GM18907 (cell line): ENCODE results near the gene CCDC157.

ENCODE experiments used
- ATAC-seq: cut with Tn5 transposase; IDR thresholded peaks from one replicate; pipeline ENCODE4 v1.9.1; 2021; ENCODE audit warnings: mild to moderate bottlenecking, moderate library complexity; ENCODE audit not compliant: unreplicated experiment

The CCDC157 gene

DNA sequence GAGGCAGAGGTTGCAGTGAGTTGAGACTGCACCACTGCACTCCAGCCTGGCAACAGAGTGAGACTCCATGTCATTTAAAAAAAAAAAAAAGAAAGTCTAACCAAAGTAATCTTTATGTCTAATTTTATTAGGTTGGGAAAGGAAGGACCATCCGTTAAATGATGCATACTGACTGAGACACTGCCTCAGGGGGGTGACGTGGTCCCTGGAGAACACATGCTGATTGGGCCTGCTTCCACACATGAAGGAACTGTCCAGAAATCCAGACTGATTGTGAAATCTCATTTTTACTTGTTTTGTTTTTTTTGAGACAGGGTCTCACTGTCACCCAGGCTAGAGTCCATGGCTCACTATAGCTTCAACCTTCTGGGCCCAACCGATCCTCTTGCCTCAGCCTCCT lies 5.6 kb upstream of the CCDC157 start:
- ATAC-seq: no peak

DNA sequence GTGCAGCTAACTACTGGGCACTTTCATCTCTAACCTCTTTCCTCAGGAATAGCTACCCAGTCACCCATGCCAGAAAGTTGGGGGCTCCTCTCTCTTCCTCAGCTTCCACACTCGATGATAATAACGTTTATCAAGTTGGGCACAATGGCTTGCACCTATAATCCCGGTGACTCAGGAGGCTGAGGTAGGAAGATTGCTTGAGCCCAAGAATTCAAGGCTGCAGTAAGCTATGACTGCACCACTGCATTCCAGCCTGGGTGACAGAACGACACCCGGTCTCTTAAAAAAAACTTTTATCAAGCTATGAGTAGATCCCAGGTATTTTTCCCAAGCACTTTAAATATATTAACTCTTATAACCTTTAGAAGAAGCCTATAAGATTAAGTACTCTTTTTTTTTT lies 2.2 kb upstream of the CCDC157 start:
- no peak for ATAC-seq

DNA sequence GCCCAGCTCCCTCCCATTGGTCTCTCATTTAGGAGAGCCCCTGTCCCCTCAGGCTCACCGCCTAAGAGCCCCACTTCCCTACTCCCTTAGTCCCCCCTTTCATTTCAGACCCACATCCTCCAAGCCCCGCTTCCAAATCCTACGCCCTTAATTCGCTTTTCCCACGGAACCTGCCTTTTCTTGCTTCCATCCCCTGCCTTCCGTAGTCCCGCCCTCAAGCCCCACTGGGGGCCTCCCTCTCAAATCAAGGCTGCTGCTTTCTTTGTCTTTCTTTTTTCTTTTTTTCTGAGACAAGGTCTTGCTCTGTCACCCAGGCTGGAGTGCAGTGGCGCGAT lies 396 bp downstream of the CCDC157 start:
- ATAC-seq: no peak

DNA sequence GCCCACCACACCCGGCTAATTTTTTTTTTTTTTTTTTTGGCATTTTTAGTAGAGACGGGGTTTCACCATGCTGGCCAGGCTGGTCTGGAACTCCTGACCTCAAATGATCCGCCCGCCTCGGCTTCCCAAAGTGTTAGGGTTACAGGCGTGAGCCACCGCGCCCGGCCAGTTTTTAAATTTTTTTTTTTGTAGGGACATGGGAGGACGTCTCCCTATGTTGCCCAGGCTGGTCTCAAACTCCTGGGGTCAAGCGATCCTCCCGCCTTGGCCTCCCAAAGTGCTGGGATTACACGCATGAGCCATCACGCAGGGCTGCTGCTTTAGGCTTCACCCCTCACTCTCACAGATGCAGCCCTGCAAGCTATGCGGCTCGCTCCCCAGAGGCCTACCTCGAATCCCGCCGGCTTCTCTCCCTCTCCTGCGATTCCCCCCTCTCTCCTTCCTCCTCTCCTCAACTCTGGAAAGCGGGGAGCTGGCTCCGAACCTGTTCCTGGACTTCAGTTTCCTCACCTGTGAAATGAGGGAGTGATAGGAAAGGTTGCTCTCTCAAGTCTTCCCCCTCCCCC lies 926 bp downstream of the CCDC157 start:
- no peak for ATAC-seq

DNA sequence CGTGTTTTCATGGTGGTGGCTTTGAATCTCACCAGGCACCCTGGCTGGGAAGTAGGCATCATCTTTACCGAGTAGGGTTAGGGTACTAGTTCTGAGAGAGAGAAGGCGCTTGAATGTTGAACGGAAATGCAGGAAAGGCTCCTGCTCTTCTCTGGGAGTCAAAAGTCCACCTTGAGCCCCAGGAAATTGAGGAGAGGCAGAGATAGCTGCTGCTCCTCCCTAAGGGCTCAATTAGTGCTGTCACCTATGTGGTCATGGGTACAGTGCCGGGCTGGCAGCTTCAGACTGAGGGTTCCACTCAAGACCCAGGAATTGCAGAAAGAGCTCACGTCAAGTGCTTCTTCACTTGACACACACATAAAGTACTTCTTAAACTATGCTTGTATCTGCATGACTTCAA lies 1.7 kb downstream of the CCDC157 start:
- no peak for ATAC-seq

DNA sequence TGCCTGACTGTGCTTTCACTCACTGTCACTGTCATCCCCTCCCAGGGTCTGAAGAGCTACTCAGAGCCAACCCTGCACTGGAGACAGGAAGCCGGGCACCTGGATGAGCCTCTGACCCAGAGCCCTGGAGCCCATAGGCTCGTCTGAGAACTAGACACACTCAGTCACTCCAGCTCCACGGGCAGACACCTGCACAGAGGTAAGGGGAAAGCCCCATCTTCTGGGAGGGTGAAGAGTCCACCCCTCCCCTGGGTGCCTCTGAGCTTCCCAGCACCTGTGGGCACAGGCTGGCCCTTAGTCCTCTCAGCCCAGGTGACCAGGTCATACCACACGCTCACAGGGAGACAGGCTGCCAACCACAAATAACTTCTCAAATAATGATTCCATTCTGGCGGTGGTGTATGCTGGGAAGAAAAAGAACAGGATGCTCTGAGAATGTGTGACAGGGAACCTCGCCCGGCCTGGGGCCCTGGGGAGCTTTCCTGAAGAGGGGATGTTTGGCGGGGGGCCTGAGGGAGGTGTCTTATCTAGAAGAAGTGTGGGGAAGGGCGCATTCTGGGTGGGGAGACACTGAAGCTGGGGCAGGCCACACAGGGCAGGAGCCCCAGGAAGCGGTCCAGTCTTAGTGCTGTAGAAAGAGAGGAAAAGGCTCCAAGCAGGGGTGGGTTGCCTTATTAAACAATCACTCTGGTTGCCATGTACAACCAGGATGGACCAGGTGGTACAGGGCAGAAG lies 5.3 kb downstream of the CCDC157 start:
- ATAC-seq: no peak

DNA sequence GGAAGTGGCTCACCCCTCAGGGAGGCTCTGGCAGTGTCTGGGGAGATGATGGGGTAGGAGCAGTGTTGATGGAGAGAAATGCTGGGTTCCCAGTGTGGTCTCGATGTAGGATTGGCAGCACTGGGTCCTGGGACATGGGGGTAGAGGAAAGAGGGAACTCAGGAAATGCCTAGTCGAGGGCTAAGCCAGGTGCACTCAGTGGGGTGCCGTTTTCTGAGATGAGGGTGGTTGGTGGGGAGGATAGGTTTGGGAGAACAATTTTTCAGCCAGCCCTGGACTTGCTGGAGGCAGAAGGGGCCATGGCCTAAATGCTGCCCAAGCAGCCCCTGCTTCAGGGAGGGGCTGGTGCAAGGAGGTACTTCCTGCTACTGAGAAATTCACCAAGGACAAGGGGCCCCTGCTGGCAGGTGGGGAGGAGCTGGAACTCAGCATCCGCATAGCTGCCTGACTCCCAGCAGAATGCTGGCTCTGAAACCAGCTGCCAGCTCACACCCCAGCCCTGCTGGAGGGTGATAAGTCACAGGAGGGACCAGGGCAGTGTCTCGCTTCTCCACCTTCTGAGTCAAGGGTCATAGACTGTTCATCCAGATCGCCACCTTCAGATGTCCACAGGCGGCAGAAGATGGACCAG lies 6.0 kb downstream of the CCDC157 start:
- ATAC-seq: no peak

DNA sequence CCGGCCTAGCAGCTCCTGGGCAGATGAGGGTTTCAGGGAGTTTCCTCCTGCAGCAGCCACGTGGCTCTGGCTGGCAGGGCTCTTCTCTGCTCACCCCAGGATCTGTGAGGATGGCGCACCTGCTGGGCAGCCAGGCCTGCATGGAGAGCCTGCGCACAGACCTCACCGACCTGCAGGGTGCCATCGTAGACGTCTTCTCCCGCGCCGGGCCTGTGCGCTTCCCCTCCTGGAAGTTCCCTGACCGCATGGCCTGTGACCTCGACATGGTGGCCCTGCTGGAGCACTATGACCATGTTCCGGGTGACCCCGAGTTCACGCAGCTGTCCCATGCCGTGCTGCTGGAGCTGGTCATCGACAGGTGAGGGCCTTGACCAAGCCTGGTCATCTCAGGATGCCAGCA lies 9.1 kb downstream of the CCDC157 start:
- ATAC-seq: no peak

DNA sequence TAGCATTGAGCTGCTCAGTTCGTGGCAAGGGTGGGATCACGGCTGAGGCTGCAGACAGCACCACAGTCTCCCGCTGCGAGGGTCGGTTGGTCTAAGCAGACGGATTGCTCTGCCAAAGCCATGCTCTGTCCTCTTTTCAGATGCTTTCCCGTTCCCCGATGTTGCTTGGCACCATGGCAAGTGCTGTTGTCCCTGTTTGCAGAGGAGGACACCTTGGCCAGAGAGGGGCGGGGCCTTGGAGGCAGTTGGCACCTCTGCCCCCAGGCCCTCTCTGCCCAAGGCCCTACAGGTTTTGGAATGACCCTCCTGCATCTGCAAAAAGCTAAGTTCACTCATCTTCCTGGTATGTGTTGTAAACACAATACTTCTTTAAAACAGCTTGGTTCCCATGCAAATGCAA lies 11.6 kb downstream of the CCDC157 start:
- no peak for ATAC-seq

DNA sequence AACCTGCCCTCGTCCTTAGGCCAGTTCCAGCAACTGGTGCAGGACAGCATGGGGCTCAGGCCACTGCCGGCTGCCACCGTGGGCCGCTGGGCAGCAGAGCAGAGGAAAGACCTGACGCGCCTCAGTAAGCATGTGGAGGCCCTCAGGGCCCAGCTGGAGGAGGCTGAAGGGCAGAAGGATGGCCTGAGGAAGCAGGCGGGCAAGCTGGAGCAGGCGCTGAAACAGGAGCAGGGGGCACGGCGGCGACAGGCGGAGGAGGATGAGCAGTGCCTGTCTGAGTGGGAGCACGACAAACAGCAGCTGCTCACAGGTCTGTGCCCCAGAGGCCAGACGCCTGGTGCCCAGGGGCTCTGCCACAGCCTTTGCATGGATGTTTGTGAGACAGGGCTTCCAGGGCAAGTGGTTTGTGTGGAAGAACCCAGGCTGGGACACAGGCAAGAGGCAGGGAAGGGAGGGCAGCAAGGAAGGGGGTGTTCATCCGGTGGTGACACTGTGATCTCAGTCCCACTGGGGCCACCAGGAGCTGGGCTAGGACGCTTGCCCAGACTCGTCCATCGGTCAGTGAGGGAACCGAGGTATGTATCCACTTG lies 13.9 kb downstream of the CCDC157 start:
- no peak for ATAC-seq

DNA sequence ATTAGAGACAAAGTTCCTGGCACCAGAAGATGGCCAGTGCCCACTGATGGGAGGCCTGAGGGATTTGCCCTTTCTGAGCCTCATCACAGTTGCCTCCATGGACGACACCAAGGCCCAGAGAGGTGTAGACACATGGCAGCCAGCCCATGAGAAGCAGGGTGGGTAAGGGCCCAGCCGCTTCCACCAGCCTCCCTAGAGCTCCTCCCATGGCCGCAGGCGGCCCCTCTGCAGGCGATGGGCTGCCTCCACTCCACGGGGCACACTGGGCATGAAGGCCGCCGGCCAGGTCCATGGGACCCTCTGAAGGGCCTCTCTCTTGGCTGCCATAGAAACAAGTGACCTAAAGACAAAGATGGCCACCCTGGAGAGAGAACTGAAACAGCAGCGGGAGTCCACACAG lies 14.5 kb downstream of the CCDC157 start:
- no peak for ATAC-seq

DNA sequence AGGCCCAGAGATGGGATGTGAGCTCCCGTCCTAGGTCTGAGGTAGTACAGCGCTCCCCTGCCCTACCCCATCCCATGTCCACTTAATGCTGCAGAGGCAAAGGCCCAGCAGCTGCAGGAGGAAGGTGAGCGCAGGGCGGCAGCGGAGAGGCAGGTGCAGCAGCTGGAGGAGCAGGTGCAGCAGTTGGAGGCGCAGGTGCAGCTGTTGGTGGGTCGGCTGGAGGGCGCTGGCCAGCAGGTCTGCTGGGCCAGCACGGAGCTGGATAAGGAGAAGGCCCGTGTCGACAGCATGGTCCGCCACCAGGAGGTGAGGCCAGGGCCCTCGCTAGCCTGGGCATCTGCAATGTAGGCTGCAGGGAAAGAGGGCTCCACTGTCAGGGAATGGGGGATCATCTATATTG lies 15.2 kb downstream of the CCDC157 start:
- ATAC-seq: no peak

DNA sequence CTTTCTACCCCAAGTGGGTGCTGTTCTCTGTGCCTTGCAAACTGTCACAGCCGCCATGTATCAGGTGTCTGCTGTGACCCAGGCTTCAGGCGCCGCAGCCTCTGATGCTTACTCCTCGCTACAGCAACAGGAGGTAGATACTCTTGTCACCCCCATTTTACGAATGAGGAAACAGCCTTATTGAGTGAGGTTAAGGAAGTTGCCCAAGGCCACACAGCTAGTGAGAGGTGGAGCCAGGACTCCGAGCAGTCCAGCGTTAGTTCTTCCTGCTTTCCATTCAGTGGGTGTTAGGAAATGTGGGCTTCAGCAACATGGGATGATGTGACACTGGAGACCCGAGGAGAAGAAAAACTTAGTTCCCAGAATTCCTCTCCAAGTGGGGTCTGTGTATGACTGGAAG lies 16.1 kb downstream of the CCDC157 start:
- ATAC-seq: no peak

DNA sequence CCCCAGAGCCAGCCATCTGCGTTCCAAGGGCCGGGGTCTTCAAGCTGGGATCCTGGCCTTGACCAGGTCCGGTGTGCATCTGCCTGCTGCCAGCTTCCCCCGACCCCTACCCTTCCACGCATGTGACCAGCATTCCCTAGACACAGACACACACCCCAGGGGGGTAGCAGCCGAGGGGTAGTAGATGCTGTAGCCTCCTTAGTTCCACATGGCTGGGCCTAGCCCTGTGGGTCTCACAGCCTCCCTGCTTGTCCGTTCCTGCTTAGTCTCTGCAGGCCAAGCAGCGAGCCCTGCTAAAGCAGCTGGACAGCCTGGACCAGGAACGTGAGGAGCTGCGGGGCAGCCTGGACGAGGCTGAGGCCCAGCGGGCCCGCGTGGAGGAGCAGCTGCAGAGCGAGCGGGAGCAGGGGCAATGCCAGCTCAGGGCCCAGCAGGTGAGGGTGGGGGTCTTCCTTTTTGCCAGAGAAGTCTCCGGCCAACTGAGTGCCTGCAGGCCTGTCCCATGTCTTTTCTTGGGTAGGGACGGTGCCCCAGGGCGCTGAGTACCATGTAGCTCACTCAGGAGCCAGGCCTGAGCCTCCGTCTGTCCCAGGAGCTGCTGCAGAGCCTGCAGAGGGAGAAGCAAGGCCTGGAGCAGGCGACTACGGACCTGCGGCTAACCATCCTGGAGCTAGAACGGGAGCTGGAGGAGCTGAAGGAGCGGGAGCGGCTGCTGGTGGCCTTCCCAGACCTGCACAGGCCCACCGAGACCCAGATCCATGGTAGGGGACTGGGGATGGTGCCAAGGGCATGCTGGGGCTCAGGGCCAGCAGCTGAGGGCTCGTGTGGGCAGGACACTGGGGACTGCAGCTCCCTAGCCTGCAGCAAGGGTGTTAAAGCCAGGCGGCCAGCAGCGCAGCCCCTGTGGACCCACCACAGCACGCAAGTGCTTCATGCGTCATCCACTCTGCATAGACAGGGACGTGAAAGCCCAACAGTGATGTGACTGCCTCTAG lies 16.8 kb downstream of the CCDC157 start:
- no peak for ATAC-seq

DNA sequence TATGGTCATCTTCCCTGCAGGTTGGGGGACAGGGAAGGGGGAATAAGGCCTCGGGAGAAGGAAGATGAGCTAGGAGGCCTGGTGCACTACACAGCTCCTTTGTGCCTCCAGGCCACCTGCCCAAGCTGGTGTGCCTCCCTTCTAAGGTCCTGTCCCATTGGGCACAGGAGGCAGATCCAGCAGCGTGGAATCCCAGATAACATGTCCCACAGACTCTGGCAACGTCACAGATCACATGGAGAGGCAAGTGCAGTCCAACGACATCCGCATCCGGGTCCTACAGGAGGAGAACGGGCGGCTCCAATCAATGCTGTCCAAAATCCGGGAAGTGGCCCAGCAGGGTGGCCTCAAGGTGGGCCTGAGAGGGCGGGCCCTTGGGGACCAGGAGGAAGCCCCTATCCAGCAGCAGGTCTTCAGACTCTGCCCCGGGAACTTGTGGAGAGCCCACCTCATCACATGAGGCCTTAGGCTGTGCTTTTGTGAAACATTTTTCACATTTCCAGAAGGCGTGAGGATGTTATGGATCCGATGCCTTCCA lies 18.6 kb downstream of the CCDC157 start:
- ATAC-seq: no peak

DNA sequence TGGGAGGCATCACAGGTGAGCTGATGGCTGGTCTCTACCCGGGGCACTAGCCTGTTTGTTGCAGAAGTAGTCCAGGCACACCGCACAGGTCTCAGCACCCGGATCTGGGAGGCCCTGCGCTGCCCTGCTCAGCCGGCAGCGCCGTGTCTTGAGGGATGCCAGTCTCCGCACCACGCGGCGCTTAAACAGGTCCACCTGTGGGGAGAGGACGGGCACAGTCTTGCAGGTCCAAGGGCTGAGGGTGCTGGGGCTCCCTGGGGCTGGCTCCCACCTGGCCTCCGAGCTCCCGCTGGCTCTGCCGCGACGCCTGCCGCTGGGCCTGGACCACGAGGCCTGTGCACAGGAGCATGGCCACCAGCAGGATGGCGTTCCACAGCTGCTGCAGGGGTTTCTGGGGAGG lies 23.2 kb downstream of the CCDC157 start:
- ATAC-seq: no peak

DNA sequence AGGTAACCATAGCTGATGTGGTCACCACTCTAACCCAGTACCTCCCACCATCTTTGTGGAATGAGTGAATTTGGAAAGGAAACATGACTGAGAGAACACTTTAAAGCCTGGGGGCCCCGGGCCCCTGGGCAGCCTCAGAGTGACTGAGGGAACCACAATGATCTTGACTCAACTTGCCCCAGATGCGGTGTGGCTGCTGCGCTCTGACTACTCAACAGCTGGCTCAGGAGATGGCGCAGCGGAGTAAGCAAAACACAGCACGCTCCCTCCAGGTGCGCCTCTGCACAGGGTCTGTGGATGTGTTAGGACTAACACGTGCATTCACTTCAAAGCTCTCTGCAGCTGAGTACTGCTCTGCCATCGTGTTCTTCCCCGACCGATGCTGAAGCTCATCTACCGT lies 24.5 kb downstream of the CCDC157 start:
- ATAC-seq: no peak

DNA sequence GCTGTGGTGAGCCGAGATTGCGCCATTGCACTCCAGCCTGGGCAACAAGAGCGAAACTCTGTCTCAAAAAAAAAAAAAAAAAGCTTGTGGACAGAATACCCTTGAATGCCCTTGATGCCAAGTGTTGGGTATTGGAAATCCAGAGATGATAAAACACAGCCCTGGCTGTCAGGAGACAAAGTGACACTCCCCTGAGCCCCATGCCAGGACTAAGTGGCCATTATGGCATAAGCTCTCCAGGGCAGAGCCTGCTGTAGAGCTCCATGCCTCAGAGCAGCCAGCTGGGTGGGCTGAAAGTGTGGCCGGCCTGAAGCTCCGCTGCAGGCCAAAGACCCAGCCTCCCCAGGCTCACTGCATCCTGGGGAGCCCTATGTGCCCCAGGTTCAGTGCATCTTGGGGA lies 25.5 kb downstream of the CCDC157 start:
- no peak for ATAC-seq

DNA sequence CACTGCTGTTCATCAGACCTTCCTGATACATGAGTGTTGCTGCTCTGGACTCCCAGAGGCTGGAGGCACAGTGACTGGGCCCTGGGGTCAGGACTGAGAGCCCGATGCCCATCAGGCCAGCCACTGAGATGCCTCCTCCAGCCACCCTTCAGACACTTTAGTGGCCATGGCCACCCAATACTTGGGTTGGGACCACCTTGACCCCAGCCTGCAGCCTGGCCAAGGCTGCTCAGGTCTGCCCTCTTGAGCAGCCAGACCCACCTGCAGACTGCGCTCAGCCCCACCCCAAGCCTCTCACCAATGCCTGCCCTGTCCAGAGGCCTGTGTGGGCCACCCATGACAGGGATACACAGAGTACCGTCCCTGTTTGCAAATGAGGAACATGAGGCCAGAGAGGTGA lies 26.3 kb downstream of the CCDC157 start:
- ATAC-seq: no peak

DNA sequence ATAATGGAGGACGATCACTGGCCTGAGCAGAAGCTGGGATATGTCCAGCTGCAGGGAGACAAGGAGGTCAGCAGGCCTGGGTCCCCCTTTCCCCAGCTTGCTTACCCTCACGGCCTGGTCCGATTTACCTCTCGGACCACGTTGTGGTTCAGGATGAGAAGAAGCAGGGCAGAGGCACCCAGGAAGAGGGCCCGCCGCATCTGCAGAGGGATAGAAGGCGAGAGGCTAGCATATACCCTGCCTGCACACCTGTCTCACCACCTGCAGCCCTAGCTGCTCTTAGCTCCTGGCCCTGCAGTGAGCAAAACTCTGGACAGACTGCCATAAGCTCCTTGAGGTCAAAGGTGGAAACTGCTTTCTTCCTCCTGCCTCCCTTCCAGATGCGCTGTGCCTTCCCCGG lies 29.1 kb downstream of the CCDC157 start:
- ATAC-seq: no peak

DNA sequence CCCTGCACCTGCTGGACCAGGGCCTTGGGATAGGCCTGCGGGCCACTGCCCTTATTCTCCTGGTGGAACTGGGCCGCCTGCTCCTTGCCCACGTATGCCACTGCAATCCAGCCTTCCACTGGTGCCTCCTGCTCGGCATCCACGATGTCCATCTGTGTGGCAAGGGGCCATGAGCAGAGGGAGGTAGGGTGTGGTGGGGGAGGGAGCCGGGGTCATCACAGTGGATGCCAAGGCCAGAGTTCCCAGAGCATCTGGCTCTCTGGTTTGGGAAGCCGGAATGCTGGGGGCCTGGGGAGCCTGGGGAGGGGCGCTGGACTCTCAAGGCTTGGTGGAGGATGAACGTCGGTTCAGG lies 29.8 kb downstream of the CCDC157 start:
- ATAC-seq: no peak
